Kidney epithelial cell (primary cell): ENCODE measurements around the gene TXNRD1. TPM values are rescaled to one million over a fixed set of nuclear protein-coding genes. Genes with fewer than 3 reads are reported as not detected.

Source experiments
- DNase-seq: peaks from one replicate; pipeline ENCODE4 v3.0.0-alpha.2; 2010; ENCODE audit warnings: low read depth
- H3K27me3 ChIP-seq: 2 replicates; pipeline ENCODE4 v1.6.0; 2011; ENCODE audit warnings: low read length; ENCODE audit not compliant: control insufficient read depth, insufficient read depth
- H3K36me3 ChIP-seq: 2 replicates; pipeline ENCODE4 v1.5.1; 2011; ENCODE audit warnings: low read length; ENCODE audit not compliant: control insufficient read depth, insufficient read depth
- H3K4me3 ChIP-seq: 2 replicates; pipeline ENCODE4 v1.5.1; 2011; ENCODE audit warnings: low read depth, mild to moderate bottlenecking, control low read depth, low read length
- total RNA-seq: library from RNA; depleted of rRNA; stranded (reverse); fragments of >200 nt; gene quantifications from 2 replicates; pipeline ENCODE4 v1.2.3, GENCODE V29; 2015
- TF ChIP-seq, protein P1 (sequence below): IDR thresholded peaks from 2 replicates; pipeline ENCODE4 v1.5.1; 2011; ENCODE audit warnings: mild to moderate bottlenecking, moderate library complexity, low read length, control low read depth, inconsistent platforms; ENCODE audit not compliant: insufficient read depth, poor library complexity, severe bottlenecking

TXNRD1 gene
- total RNA-seq, 1 donor from 2014 or later = 100 TPM

DNA sequence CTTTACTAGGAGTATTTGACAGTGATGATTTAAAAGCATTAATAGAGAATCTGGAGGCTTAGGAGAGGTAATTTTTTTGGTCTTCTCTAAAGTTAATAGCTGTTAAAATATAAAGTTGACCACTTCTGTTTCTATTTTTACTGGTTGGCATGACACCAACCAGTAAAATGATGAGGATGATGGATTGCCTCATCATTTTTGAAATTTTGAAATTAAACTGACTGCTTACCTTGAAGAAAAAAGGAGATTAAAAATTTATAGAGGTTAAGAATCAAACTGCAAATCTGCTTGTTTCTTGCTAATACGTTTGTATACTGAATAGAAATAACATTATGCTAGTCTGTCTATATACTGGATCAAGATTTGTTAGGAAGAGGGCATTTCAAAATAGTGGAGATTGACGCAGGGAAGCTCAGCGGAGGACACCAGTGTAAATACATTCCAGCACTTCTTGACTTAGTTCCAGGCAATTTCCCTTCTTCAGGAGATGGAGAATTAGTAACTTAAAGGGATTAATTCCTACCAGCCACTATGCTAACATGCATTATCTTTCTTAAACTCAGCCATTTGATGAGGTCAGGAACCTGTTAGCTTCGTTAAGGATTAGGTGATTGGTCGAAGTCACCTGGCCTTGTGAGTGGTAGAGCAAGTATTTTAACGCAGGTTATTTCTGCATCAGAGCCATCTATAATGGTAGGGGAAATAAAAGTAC lies 91.5 kb downstream of the TXNRD1 start:
- no peak overlapping the region for H3K4me3 ChIP-seq
- H3K36me3 ChIP-seq = no peaks in the 10 kb centered on the region
- no peaks in the 10 kb centered on the region for H3K27me3 ChIP-seq
- TF ChIP-seq, protein P1, sequence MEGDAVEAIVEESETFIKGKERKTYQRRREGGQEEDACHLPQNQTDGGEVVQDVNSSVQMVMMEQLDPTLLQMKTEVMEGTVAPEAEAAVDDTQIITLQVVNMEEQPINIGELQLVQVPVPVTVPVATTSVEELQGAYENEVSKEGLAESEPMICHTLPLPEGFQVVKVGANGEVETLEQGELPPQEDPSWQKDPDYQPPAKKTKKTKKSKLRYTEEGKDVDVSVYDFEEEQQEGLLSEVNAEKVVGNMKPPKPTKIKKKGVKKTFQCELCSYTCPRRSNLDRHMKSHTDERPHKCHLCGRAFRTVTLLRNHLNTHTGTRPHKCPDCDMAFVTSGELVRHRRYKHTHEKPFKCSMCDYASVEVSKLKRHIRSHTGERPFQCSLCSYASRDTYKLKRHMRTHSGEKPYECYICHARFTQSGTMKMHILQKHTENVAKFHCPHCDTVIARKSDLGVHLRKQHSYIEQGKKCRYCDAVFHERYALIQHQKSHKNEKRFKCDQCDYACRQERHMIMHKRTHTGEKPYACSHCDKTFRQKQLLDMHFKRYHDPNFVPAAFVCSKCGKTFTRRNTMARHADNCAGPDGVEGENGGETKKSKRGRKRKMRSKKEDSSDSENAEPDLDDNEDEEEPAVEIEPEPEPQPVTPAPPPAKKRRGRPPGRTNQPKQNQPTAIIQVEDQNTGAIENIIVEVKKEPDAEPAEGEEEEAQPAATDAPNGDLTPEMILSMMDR = no peak
- DNase-seq = no peak

DNA sequence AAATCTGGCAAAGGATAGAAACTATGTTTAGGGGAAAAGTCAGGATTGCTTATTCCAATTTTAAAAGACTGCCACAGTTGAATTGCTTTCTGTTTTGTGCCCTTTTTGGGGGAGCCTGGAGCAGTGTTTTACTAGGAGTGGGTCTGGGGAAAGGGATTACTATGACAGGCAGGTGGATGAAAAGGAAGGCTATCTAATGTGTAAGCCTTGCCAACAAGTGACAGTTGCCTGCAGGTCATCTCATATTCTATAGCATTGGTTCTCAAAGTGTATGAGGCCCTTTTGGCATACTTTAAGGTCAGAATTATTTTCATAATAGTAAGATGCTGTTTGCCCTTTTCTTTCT lies 92.0 kb downstream of the TXNRD1 start:
- Histone ChIP-seq H3K4me3 (no peak overlapping the region), H3K36me3 (no peaks in the 10 kb centered on the region), H3K27me3 (no peaks in the 10 kb centered on the region)
- no peak for DNase-seq
- TF ChIP-seq, protein P1 = no peak

DNA sequence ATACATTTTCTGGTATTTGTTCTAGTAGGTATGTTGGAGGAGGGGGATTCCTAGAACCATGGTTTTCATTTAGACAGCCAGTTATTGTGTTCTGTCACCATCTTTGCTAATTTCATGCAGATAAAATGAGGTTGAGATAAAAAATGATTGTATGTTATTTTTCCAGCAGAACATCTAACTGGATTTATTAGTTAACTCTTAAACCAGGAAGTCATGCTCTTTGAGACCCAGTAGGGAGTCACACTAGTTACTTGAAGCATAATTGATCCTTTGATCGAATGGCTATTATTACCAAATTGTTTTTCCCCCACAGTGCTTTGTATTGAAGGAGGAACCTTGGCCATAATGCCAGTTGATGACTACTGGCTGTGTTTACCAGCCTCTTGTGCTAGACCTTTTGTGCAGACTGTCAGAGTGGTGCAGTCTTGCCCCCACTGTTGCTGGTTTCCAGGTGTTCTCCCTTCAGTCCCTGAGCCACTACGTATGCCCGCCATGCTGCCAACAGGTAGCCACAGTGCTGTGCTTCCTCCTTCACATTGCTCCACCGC lies 93.9 kb downstream of the TXNRD1 start:
- Histone ChIP-seq H3K36me3 (no peaks in the 10 kb centered on the region), H3K27me3 (no peaks in the 10 kb centered on the region), H3K4me3 (no peak overlapping the region)
- DNase-seq = no peak
- TF ChIP-seq, protein P1 = no peak

DNA sequence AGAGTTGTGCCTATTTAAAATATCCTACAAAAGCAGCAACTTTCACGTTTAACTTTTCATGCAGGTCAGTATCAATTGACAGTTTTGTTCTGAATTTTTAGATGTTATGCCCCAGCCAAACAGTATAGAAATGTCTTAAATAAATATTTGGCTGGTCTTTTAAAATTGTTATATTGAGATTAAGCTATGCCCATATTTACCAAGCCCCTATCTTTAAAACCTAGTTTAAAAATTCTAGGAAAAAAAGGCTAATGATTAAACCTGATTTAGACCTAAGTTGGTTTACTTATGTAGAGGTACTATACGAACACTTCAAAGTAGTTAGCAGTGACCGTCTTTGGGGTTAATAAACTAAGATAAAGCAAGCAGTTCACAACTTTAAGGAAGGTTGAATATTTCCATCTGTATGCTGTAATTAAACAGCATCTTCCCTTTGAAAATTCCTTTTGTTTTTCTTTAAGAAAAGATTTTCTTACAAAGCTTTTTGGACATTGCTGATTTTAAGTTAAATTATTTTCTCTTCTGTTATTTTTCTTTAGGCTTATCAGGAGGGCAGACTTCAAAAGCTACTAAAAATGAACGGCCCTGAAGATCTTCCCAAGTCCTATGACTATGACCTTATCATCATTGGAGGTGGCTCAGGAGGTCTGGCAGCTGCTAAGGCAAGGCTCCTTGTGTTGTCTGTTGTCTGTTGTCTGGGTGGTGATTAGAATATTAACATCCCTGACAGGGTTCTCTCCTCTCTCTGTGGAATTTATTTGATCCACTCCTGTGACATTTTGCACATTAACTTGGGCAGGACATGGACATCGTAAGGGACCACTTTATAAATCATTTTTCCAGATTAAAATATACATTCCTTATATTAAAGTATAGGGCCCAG lies 95.4 kb downstream of the TXNRD1 start:
- Histone ChIP-seq H3K27me3 (no peaks in the 10 kb centered on the region), H3K36me3 (no peaks in the 10 kb centered on the region), H3K4me3 (no peak overlapping the region)
- TF ChIP-seq, protein P1 = no peak
- DNase-seq = no peak

DNA sequence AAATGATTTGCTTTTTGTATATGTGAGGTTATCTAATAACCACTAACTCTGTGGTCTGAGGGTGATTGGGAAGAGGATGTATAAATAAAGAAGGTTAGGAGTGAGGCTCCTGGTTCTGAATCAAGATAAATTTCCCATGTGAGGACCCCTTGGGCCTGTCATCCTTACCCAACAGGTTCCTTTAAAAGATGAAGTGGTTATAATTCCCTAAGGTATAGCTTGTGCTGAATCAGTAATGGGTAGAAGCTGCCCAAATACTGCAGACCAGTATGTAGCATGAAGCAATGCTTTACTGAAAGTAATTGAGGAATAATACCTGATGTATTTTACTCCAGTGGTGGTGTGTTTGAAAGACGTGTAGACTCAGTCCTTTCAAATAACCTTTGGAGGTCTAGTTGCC lies 96.6 kb downstream of the TXNRD1 start:
- Histone ChIP-seq H3K36me3 (no peaks in the 10 kb centered on the region), H3K27me3 (no peaks in the 10 kb centered on the region), H3K4me3 (no peak overlapping the region)
- TF ChIP-seq, protein P1 = no peak
- no peak for DNase-seq
